OCI-LY1 (cell line): Measurements from ENCODE around the gene HSP90AB1.

Experiments used
- EZH2 ChIP-seq: fragments of 200-600 bp; sonication (generic), shearing (Covaris generic); IDR thresholded peaks from 2 replicates; pipeline ENCODE4 v1.8.0; 2017; ENCODE audit warnings: borderline replicate concordance, mixed run types, mild to moderate bottlenecking, antibody characterized with exemption, low read length, moderate library complexity, mixed read lengths
- TF ChIP-seq, protein P1 (sequence below): fragments of 200-600 bp; sonication (generic), shearing (Covaris generic); IDR thresholded peaks from 2 replicates; pipeline ENCODE4 v1.5.1; 2017; ENCODE audit warnings: mild to moderate bottlenecking, antibody characterized with exemption, low read length, moderate library complexity, mixed read lengths

DNA sequence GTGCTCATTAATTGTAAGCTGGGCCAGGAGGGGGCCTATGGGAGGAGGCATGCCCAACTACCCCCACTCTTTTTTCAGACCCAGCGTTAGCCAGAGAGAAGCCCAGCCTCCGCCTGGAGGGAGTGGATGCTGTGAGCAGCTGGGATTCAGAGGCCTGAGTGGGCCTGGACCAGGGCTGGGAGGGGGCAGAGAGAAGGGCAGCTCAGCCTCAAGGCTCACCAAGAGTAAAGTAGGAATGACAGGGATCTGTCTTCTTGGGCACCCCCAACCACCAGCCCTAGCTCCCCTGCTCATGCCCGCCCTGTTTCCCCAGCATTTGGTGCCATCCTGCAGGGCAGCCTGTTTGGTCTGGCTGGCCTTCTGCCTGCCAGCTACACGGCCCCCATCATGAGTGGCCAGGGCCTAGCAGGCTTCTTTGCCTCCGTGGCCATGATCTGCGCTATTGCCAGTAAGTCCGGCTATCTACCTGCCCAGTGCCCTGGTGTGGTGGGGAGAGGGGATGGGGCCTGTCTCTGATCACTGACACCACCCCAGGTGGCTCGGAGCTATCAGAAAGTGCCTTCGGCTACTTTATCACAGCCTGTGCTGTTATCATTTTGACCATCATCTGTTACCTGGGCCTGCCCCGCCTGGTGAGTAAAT lies 16.7 kb upstream of the HSP90AB1 start:
- TF ChIP-seq, protein P1, sequence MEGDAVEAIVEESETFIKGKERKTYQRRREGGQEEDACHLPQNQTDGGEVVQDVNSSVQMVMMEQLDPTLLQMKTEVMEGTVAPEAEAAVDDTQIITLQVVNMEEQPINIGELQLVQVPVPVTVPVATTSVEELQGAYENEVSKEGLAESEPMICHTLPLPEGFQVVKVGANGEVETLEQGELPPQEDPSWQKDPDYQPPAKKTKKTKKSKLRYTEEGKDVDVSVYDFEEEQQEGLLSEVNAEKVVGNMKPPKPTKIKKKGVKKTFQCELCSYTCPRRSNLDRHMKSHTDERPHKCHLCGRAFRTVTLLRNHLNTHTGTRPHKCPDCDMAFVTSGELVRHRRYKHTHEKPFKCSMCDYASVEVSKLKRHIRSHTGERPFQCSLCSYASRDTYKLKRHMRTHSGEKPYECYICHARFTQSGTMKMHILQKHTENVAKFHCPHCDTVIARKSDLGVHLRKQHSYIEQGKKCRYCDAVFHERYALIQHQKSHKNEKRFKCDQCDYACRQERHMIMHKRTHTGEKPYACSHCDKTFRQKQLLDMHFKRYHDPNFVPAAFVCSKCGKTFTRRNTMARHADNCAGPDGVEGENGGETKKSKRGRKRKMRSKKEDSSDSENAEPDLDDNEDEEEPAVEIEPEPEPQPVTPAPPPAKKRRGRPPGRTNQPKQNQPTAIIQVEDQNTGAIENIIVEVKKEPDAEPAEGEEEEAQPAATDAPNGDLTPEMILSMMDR: no peak
- TF ChIP-seq EZH2: no peak
